ENCODE data around the gene SEC63. TPM values are rescaled to one million over a fixed set of nuclear protein-coding genes. Genes with fewer than 3 reads are reported as not detected.

The SEC63 gene
- total and polyA plus RNA-seq, 10 donors, result 21.2 to 93.9 (median 53.9) TPM

GRCh38 chr6:107823047-107823557 lies 134.9 kb downstream of the SEC63 start:
- Histone ChIP-seq H3K36me3 (no peaks in the 10 kb centered on the region), H3K4me1 (peaks cover 10 to 73% (median 41%) of the 10 kb centered on the region in 6 donors), H3K27me3 (replicated peaks in 1 of 7) (no peaks in the 10 kb centered on the region), H3K4me3 (peak overlapping the region; percentile 2 to 67 (median 32)), H3K9me3 (no peaks in the 10 kb centered on the region), H3K27ac (peak overlapping the region; percentile 17 to 89 (median 82))
- DNase-seq, result no peak
- intact Hi-C loops (cut with DNase I; ENCODE audit: low total_unique reads), result no loop called here
- TF ChIP-seq POLR2AphosphoS5 (IDR thresholded peaks at IDR 0.05) (peak in 2 of 3 donors; percentile 28 to 30), POLR2A (IDR thresholded peaks at IDR 0.05) (no peak)
- WGBS, 5 donors, result 28 to 45% (median 42%) methylated on average over 8 of the region's 8 CpGs

GRCh38 chr6:107822176-107823046 lies 135.6 kb downstream of the SEC63 start:
- Histone ChIP-seq H3K4me3 (peak overlapping the region; percentile 2 to 67 (median 32)), H3K4me1 (peaks cover 10 to 79% (median 43%) of the 10 kb centered on the region in 6 donors), H3K36me3 (no peaks in the 10 kb centered on the region), H3K27me3 (replicated peaks in 1 of 7) (no peaks in the 10 kb centered on the region), H3K27ac (peak overlapping the region; percentile 17 to 89 (median 82)), H3K9me3 (no peaks in the 10 kb centered on the region)
- intact Hi-C loops (cut with DNase I; ENCODE audit: low total_unique reads), result no loop called here
- no peak for DNase-seq
- no peak for TF ChIP-seq CTCF (IDR thresholded peaks at IDR 0.05 in 8 of 11, conservative IDR thresholded peaks at IDR 0.05 in 3 of 11)
- TF ChIP-seq POLR2AphosphoS5 (IDR thresholded peaks at IDR 0.05), result no peak
- no peak for TF ChIP-seq POLR2A (IDR thresholded peaks at IDR 0.05)
- WGBS, 5 donors, result 17 to 34% (median 25%) methylated on average over 9 of the region's 9 CpGs

- Histone ChIP-seq H3K36me3 (no peaks in the 10 kb centered on the region), H3K9me3 (no peaks in the 10 kb centered on the region), H3K27me3 (replicated peaks in 1 of 7) (no peaks in the 10 kb centered on the region), H3K4me3 (peak overlapping the region in 3 of 8 donors; percentile 40 to 67 (median 43)), H3K27ac (peak overlapping the region in 7 of 8 donors; percentile 35 to 89 (median 82)), H3K4me1 (peaks cover 10 to 87% (median 43%) of the 10 kb centered on the region in 6 donors)
- WGBS, 5 donors, result 71 to 78% (median 75%) methylated on average over 5 of the region's 5 CpGs
- no peak for TF ChIP-seq POLR2A (IDR thresholded peaks at IDR 0.05)
- no peak for TF ChIP-seq POLR2AphosphoS5 (IDR thresholded peaks at IDR 0.05)
- TF ChIP-seq CTCF (IDR thresholded peaks at IDR 0.05 in 8 of 11, conservative IDR thresholded peaks at IDR 0.05 in 3 of 11), result no peak
- intact Hi-C loops (cut with DNase I; ENCODE audit: low total_unique reads), result no loop called here
- DNase-seq, result no peak
These were observed 136.4 kb downstream of the SEC63 start for GRCh38 chr6:107821591-107821990.

- WGBS, 5 donors, result 14 to 25% (median 17%) methylated on average over 16 to 17 of the region's 17 CpGs
- no peak for DNase-seq
These were observed 137.4 kb downstream of the SEC63 start for GRCh38 chr6:107820338-107821261.

More at GRCh38 chr6:107820338-107821261, 137.4 kb downstream of the SEC63 start:
- Histone ChIP-seq H3K9me3 (no peaks in the 10 kb centered on the region), H3K4me3 (peak overlapping the region in 7 of 8 donors; percentile 16 to 67 (median 21)), H3K27me3 (replicated peaks in 1 of 7) (no peaks in the 10 kb centered on the region), H3K4me1 (peaks cover 10 to 93% (median 43%) of the 10 kb centered on the region in 6 donors), H3K36me3 (peaks cover 0 to 4% (median 0%) of the 10 kb centered on the region in 6 donors), H3K27ac (peak overlapping the region; percentile 35 to 89 (median 76))
- intact Hi-C loops (cut with DNase I; ENCODE audit: low total_unique reads), result no loop called here
- TF ChIP-seq CTCF (IDR thresholded peaks at IDR 0.05 in 8 of 11, conservative IDR thresholded peaks at IDR 0.05 in 3 of 11) (no peak), POLR2A (IDR thresholded peaks at IDR 0.05) (no peak), POLR2AphosphoS5 (IDR thresholded peaks at IDR 0.05) (no peak)
